K562 (cell line): ENCODE measurements around the gene FRRS1. TPM values are rescaled to one million over a fixed set of nuclear protein-coding genes. Genes with fewer than 3 reads are reported as not detected.

Experiments used
- ATF7 ChIP-seq: fragments of 450-650 bp; IDR thresholded peaks from 2 replicates; pipeline ENCODE4 v1.7.1; 2014; ENCODE audit warnings: mild to moderate bottlenecking, moderate library complexity
- BACH1 ChIP-seq: fragments of 200-800 bp; sonication (Bioruptor generic); IDR thresholded peaks from 2 replicates; pipeline ENCODE4 v1.6.1; 2016; ENCODE audit warnings: missing genetic modification characterization, missing compliant biosample characterization
- CCAR2 ChIP-seq: fragments of 200-400 bp; formaldehyde crosslinking; IDR thresholded peaks from 2 replicates; pipeline ENCODE4 v1.6.1; 2017; ENCODE audit warnings: mild to moderate bottlenecking, low read depth, low read length
- ESRRA ChIP-seq: fragments of 450-650 bp; IDR thresholded peaks from 2 replicates; pipeline ENCODE4 v1.6.1; 2014; ENCODE audit warnings: low read depth, mild to moderate bottlenecking, moderate library complexity, borderline replicate concordance
- ETS2 ChIP-seq: IDR thresholded peaks from 2 replicates; pipeline ENCODE4 v1.6.1; 2016; ENCODE audit warnings: borderline replicate concordance, missing genetic modification characterization, mild to moderate bottlenecking, moderate library complexity, missing compliant biosample characterization; ENCODE audit not compliant: poor library complexity, severe bottlenecking
- FOXA1 ChIP-seq: fragments of 450-650 bp; IDR thresholded peaks from 2 replicates; pipeline ENCODE4 v1.6.1; 2016; ENCODE audit warnings: mild to moderate bottlenecking, borderline replicate concordance
- GABPB2 ChIP-seq: fragments of 250-450 bp; sonication (Bioruptor Pico); conservative IDR thresholded peaks from 2 replicates; pipeline ENCODE4 v1.5.1; 2021; ENCODE audit warnings: mild to moderate bottlenecking
- HDAC2 ChIP-seq: fragments of 450-650 bp; IDR thresholded peaks from 2 replicates; pipeline ENCODE4 v1.6.1; 2016; ENCODE audit warnings: mild to moderate bottlenecking
- JUND ChIP-seq, 2 experiments: IDR thresholded peaks; 2 replicates in 1 of 2; 3 replicates in 1 of 2; pipeline ENCODE4 v1.6.1; 2011; ENCODE audit warnings: borderline replicate concordance in 2 of 2, low read depth in 2 of 2, low read length in 2 of 2, improper control_type of control experiment in 1 of 2, missing biosample characterization in 1 of 2, missing genetic modification characterization in 1 of 2, missing genetic modification reagents in 1 of 2
- LCOR ChIP-seq: sonication (generic); formaldehyde crosslinking; IDR thresholded peaks from 2 replicates; pipeline ENCODE4 v1.8.0; 2022; ENCODE audit warnings: mild to moderate bottlenecking, missing genetic modification reagents
- LEF1 ChIP-seq: fragments of 450-650 bp; IDR thresholded peaks from 2 replicates; pipeline ENCODE4 v1.6.1; 2016; ENCODE audit warnings: mild to moderate bottlenecking
- NFATC3 ChIP-seq: fragments of 450-650 bp; IDR thresholded peaks from 2 replicates; pipeline ENCODE4 v1.6.1; 2017; ENCODE audit warnings: mild to moderate bottlenecking
- NR4A1 ChIP-seq, 2 experiments: fragments of 250-450 bp in 1 of 2; fragments of 450-650 bp in 1 of 2; sonication (Bioruptor Pico) in 1 of 2; IDR thresholded peaks; 2 replicates each; pipeline versions ENCODE4 v1.4.0 to v1.6.1; 2016 to 2020; ENCODE audit warnings: mild to moderate bottlenecking in 2 of 2, missing compliant biosample characterization in 1 of 2, missing genetic modification characterization in 1 of 2, moderate library complexity in 1 of 2
- SMARCA4 ChIP-seq: fragments of 450-650 bp; IDR thresholded peaks from 2 replicates; pipeline ENCODE4 v1.6.1; 2016
- SMARCE1 ChIP-seq: fragments of 450-650 bp; IDR thresholded peaks from 2 replicates; pipeline ENCODE4 v1.7.1; 2016; ENCODE audit warnings: mild to moderate bottlenecking
- TAF15 ChIP-seq: fragments of 200-400 bp; formaldehyde crosslinking; IDR thresholded peaks from 2 replicates; pipeline ENCODE4 v1.6.1; 2017; ENCODE audit warnings: mild to moderate bottlenecking, low read depth, low read length, moderate library complexity
- TAL1 ChIP-seq: fragments of 450-650 bp; IDR thresholded peaks from 2 replicates; pipeline ENCODE4 v1.6.1; 2016; ENCODE audit warnings: mild to moderate bottlenecking
- TEAD4 ChIP-seq, 2 experiments: sonication (generic) in 1 of 2; formaldehyde crosslinking in 1 of 2; IDR thresholded peaks; 2 replicates each; pipeline versions ENCODE4 v1.6.1 to v1.8.0; 2012 to 2022; ENCODE audit warnings: borderline replicate concordance in 1 of 2, inconsistent platforms in 1 of 2, low read length in 1 of 2, mild to moderate bottlenecking in 1 of 2, missing genetic modification reagents in 1 of 2
- TRIM24 ChIP-seq, 2 experiments: fragments of 450-650 bp; IDR thresholded peaks; 2 replicates each; pipeline ENCODE4 v1.6.1; 2016
- ZNF699 ChIP-seq: fragments of 250-450 bp; sonication (Bioruptor Pico); IDR thresholded peaks from 2 replicates; pipeline ENCODE4 v1.8.0; 2021; ENCODE audit warnings: mild to moderate bottlenecking, moderate library complexity; ENCODE audit not compliant: insufficient replicate concordance
- polyA plus RNA-seq, 8 experiments: library from polyadenylated mRNA; depleted of rRNA in 4 of 8; stranded (reverse) in 5 of 8; unstranded in 3 of 8; fragments of >200 nt; fragmentation: Nextera tagmentation in 2 of 8; fragmentation: Illumina TruSeq in 1 of 8; extraction: Ambion mirVana in 2 of 8; extraction: Trizol in 1 of 8; gene quantifications; 2 replicates each; pipeline versions ENCODE4 v1.2.1 to v1.2.3, GENCODE V29; 2011 to 2014; ENCODE audit warnings: inconsistent platforms in 1 of 8, missing spikeins in 1 of 8
- total RNA-seq, 7 experiments: library from RNA; depleted of rRNA in 6 of 7; stranded (reverse); fragments of >200 nt in 6 of 7; fragmentation: Illumina TruSeq in 2 of 7; extraction: Trizol in 2 of 7; gene quantifications; 2 replicates each; pipeline versions ENCODE4 v1.2.1 to v1.2.3, GENCODE V29; 2011 to 2021; ENCODE audit warnings: low replicate concordance in 1 of 7
- TF ChIP-seq, protein P1 (sequence below): fragments of 450-650 bp; IDR thresholded peaks from 2 replicates; pipeline ENCODE4 v1.6.1; 2017; ENCODE audit warnings: antibody characterized with exemption, mild to moderate bottlenecking
- TF ChIP-seq, protein P2 (sequence below): sonication (generic); formaldehyde crosslinking; IDR thresholded peaks from 2 replicates; pipeline ENCODE4 v1.4.0; 2020; ENCODE audit warnings: mild to moderate bottlenecking, missing genetic modification reagents
- TF ChIP-seq, protein P3 (sequence below): fragments of 450-650 bp; formaldehyde crosslinking; IDR thresholded peaks from 2 replicates; pipeline ENCODE4 v1.4.0; 2022; ENCODE audit warnings: mild to moderate bottlenecking, moderate library complexity

The FRRS1 gene
- total and polyA plus RNA-seq, 9 of the 15 experiments (the other 6 are each of a cell fraction or from before 2014, with no cell fraction given), result 0.87 to 54.0 (median 23.7) TPM

DNA sequence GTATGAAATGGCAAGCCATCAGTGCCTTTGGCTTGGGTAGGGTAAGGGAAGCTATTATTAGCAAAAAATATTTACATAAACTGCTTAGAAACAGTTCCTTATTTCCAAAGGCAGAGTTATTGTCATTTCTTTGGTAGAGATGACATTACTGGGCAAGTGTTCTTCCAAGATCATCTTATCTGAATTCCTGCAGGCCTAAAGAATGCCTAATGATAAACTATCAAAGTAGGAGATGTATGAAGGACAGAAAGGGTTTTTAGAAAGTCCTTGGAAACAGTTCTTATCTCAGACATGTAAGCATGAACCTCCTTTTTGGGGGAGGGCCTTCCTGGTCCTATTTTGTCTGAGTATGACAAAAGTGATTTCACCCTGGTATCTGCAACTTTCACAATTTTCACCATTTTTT is 5.1 kb upstream of the FRRS1 start (continued):
- TF ChIP-seq, protein P1, sequence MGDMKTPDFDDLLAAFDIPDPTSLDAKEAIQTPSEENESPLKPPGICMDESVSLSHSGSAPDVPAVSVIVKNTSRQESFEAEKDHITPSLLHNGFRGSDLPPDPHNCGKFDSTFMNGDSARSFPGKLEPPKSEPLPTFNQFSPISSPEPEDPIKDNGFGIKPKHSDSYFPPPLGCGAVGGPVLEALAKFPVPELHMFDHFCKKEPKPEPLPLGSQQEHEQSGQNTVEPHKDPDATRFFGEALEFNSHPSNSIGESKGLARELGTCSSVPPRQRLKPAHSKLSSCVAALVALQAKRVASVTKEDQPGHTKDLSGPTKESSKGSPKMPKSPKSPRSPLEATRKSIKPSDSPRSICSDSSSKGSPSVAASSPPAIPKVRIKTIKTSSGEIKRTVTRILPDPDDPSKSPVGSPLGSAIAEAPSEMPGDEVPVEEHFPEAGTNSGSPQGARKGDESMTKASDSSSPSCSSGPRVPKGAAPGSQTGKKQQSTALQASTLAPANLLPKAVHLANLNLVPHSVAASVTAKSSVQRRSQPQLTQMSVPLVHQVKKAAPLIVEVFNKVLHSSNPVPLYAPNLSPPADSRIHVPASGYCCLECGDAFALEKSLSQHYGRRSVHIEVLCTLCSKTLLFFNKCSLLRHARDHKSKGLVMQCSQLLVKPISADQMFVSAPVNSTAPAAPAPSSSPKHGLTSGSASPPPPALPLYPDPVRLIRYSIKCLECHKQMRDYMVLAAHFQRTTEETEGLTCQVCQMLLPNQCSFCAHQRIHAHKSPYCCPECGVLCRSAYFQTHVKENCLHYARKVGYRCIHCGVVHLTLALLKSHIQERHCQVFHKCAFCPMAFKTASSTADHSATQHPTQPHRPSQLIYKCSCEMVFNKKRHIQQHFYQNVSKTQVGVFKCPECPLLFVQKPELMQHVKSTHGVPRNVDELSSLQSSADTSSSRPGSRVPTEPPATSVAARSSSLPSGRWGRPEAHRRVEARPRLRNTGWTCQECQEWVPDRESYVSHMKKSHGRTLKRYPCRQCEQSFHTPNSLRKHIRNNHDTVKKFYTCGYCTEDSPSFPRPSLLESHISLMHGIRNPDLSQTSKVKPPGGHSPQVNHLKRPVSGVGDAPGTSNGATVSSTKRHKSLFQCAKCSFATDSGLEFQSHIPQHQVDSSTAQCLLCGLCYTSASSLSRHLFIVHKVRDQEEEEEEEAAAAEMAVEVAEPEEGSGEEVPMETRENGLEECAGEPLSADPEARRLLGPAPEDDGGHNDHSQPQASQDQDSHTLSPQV, result peak; percentile 25; the same call in 1 of the 2 replicates
- TF ChIP-seq LCOR (CRISPR knock-in tag), result peak; percentile 84; the same call in 1 of the 2 replicates
- no peak for TF ChIP-seq ZNF699 (CRISPR knock-in tag)
- TF ChIP-seq FOXA1, result no peak
- TF ChIP-seq SMARCA4, result peak; percentile 92
- peak; percentile 60 for TF ChIP-seq JUND (IDR thresholded peaks at IDR 0.05; ENCODE audit: borderline replicate concordance, low read depth, low read length)
- peak; percentile 77; the same call in 1 of the 3 replicates for TF ChIP-seq JUND (tag; IDR thresholded peaks at IDR 0.05; ENCODE audit: borderline replicate concordance, low read depth, low read length)
- TF ChIP-seq SMARCE1, result peak; percentile 77; the same call in 1 of the 2 replicates
- TF ChIP-seq HDAC2, result peak; percentile 88
- no peak for TF ChIP-seq NR4A1 (CRISPR knock-in tag; IDR thresholded peaks at IDR 0.05)
- TF ChIP-seq NR4A1 (tag; IDR thresholded peaks at IDR 0.05), result 0 out of 2 replicates have a peak, but pooled peaks have one; percentile 50
- peak; percentile 81 for TF ChIP-seq LEF1
- TF ChIP-seq, protein P2, sequence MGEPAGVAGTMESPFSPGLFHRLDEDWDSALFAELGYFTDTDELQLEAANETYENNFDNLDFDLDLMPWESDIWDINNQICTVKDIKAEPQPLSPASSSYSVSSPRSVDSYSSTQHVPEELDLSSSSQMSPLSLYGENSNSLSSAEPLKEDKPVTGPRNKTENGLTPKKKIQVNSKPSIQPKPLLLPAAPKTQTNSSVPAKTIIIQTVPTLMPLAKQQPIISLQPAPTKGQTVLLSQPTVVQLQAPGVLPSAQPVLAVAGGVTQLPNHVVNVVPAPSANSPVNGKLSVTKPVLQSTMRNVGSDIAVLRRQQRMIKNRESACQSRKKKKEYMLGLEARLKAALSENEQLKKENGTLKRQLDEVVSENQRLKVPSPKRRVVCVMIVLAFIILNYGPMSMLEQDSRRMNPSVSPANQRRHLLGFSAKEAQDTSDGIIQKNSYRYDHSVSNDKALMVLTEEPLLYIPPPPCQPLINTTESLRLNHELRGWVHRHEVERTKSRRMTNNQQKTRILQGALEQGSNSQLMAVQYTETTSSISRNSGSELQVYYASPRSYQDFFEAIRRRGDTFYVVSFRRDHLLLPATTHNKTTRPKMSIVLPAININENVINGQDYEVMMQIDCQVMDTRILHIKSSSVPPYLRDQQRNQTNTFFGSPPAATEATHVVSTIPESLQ (CRISPR knock-in tag), result peak; percentile 60; the same call in 1 of the 2 replicates
- no peak for TF ChIP-seq GABPB2 (CRISPR knock-in tag)
- peak; percentile 46 to 82; a peak in 3 of 4 replicates for TF ChIP-seq TRIM24 (IDR thresholded peaks at IDR 0.05)
- TF ChIP-seq TAF15, result no peak
- peak; percentile 91 for TF ChIP-seq TAL1
- no peak for TF ChIP-seq BACH1 (tag)
- TF ChIP-seq CCAR2, result no peak
- TF ChIP-seq, protein P3, sequence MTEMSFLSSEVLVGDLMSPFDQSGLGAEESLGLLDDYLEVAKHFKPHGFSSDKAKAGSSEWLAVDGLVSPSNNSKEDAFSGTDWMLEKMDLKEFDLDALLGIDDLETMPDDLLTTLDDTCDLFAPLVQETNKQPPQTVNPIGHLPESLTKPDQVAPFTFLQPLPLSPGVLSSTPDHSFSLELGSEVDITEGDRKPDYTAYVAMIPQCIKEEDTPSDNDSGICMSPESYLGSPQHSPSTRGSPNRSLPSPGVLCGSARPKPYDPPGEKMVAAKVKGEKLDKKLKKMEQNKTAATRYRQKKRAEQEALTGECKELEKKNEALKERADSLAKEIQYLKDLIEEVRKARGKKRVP (CRISPR knock-in tag), result 0 out of 2 replicates have a peak, but pooled peaks have one; percentile 9
- TF ChIP-seq NFATC3, result peak; percentile 57; the same call in 1 of the 2 replicates
- TF ChIP-seq TEAD4 (IDR thresholded peaks at IDR 0.05; ENCODE audit: low read length), result peak; percentile 96
- TF ChIP-seq TEAD4 (CRISPR knock-in tag; IDR thresholded peaks at IDR 0.05; ENCODE audit: borderline replicate concordance), result no peak
- TF ChIP-seq ESRRA, result peak; percentile 60
- peak; percentile 60 for TF ChIP-seq ATF7
- no peak for TF ChIP-seq ETS2 (tag)
